HG03103 (cell line): ENCODE measurements around the gene MTSS2.

Source experiments
- ATAC-seq: cut with Tn5 transposase; IDR thresholded peaks from one replicate; pipeline ENCODE4 v1.9.1; 2021; ENCODE audit warnings: low read depth; ENCODE audit not compliant: unreplicated experiment

MTSS2 gene

DNA sequence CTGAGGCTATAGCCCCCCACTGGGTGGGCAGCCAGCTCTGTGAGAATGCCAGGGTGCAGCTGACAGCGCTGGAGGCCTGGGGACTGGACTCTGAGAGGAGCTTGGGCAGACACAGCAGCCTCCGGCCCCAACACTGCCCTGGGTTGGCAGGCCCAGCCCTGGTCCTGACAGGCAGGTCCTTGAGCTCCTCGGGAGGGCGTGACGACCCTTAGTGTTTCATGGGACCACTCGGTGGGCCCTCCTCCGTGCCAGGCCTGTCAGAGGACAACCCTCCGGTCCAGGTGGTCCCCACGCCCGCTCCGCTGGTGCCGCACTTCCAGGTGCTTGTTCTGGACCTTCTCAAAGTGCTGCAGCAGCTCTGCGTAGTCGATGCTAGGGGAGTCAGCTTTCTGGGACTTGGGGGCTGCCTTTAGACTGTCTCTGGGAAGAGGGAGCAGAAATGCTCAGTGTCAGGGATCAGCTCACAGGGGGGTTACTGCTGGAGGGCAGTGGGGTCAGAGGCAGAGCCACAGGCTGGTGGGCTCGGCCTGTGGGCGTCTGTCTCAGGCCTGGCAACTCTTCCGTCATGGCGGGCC is 1.9 kb upstream of the MTSS2 start:
- ATAC-seq: no peak

- ATAC-seq: no peak
These were observed 1.3 kb upstream of the MTSS2 start for GRCh38 chr16:70687102-70687511.

- no peak for ATAC-seq
These were observed 686 bp upstream of the MTSS2 start for GRCh38 chr16:70686376-70687101.

DNA sequence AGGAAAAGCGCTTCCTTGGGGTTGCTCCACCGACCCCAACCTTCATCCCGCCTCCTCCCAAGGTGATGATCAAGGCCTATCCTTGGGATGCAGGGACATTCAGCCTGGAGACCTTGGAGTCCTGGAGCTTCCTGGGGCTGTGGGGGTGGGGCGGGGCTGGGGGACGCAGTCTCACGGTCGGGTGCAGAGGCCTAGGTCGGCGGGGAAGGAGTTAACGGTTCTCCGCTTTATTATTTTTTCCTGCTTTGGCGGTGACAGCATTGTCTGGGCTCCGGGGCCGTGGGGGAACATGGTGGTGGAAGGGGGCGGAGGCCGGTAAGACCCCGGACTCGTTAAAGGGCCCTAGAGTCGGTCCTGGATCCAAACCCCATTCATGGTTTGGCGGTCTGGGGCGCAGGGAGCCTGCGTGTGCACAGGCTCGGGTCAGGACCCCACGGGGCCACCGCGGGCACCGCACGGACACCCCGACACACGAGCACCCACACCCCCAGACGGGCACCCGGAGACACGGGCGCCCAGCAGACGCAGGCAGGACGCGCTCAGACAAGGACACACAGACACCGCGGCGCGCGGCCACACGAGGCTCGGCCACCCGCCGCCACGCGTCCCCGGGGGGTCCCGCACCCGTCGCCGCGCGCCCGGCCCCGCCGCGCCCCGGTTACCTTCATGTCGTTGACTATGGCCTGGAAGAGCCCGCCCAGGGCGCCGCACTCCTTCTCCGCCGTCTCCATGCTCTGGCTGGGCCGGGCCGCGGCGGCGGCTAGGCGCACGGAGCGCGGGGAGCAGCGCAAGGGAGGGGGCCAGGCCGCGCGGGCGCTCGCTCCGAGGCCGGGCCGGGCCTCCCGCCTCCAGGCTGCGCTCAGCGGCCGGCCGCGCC is 554 bp downstream of the MTSS2 start:
- no peak for ATAC-seq

GRCh38 chr16:70684146-70685060 is 1.4 kb downstream of the MTSS2 start:
- ATAC-seq: no peak

DNA sequence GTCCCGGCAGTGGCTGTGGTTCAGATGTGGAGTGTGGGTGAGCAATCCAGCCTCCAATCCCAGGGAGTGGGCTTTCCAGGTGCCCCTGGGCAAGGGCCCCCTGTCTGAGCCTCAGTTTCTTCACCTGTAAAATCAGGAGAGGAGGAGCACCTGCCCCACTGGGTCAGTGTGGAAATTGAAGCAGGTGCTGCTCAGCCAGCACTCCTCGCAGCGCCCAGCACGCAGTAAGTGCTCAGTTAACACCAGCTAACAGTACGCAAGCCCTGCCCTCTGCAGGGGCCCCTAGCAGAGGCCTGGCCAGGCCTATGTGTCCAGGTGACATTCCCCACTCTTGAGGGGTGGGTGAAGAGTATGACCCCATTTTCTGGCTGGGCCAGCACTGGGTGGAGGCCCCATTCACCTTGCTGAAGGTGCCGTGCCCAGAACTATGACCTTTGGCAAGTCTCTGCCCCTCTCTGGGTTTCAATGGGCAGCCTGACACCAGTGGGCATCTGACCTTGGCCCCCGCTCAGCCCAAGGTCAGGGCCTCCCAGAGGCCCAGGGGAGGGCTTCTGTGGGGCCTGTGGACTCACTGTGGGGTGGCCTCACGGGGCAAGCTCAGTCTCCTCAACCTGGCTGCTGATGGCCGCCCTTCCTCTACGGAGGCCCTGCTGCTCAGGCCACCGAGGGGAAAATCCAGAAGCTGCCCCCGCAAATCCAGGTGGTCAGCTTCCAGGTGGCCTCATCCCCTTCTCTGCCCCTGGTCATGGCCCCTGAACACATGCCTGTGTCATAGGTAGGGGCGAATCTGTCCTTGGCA is 2.5 kb downstream of the MTSS2 start:
- no peak for ATAC-seq

DNA sequence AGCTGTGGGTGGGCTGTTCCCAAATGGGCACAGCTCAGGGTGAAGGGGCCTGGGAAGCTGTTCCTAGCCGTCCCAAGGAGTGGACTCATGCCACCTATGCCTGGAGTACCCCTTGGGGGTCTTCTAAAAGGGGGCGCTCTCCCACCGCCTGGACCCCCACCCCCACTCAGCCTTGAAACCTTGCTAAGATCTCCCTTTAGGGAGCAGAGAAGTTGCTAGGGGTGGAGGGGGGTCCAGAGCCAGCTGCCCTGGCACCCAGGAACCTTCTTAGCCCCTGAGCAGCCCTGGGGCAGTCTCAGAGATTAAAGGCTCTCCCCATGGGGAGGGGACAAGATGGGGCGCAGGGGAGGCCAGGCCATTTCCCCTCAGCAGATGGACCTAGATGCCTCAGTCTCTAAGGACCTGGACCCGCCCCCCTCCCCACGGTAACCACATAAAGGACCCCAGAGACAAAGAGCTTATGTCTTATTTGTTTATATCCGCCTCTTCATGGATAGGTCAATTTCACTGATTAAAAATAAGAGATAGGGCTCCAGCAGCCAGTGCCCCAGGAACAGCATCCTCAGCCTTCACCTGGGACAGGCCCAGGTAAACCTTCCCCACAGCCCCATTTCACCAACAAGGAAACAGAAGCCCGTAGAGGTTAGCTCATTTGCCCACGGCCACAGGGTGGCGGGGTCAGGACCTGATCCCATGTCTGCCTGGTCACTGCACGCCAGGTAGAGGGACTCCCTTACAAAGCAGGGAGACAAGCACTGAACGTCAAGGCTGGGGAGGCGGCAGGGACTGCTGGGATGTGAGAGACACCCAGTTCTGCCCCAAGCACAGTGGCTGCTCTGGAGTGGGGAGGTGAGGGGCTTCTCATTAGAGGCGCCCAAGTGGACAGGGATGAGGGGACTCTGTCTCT is 3.4 kb downstream of the MTSS2 start:
- ATAC-seq: no peak

- ATAC-seq: no peak
These were observed 4.2 kb downstream of the MTSS2 start for GRCh38 chr16:70681382-70682238.

DNA sequence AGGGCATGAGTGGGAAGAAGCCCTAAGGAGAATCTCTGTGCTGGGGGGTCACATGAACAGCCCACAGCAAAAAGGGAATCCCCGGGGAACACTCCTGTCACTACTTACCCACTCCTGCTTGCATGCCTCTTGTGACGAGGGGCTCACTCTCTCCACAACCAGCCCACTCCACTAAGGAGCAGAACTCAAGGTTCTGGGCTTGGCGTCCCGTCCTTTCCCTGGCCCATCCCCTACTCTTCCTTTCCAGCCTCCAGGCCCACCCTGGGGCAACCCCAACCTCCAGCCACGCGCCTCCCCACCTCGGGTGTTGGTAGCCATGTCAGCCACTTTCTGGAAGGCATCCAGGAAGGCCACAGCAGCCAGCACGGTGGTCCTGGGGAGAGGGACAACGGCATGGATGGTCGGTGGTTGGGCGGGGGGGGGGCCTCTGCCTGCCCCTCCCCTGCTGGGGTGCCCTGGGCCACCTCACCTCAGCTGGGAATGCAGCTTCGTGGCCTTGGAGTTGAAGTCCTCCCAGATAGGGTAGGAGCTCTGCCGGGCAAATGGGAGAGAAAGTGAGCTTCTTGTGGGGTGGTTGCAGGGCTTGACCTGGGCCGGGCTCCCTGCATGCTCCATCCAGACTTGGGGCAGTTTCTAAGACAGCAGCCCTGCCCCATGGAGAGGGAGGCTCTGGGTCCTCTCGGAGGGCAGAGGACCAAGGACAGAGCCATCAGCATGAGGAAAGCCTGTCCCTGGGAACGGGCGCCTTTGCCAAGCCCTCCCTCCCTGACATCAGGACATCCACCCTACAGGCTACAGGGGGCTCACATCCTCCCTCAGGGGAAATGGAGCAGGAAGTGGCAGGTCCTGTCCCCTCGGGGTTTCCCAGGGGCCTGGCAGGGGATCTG is 5.1 kb downstream of the MTSS2 start:
- no peak for ATAC-seq

GRCh38 chr16:70679671-70680494 is 6.0 kb downstream of the MTSS2 start:
- ATAC-seq: no peak

DNA sequence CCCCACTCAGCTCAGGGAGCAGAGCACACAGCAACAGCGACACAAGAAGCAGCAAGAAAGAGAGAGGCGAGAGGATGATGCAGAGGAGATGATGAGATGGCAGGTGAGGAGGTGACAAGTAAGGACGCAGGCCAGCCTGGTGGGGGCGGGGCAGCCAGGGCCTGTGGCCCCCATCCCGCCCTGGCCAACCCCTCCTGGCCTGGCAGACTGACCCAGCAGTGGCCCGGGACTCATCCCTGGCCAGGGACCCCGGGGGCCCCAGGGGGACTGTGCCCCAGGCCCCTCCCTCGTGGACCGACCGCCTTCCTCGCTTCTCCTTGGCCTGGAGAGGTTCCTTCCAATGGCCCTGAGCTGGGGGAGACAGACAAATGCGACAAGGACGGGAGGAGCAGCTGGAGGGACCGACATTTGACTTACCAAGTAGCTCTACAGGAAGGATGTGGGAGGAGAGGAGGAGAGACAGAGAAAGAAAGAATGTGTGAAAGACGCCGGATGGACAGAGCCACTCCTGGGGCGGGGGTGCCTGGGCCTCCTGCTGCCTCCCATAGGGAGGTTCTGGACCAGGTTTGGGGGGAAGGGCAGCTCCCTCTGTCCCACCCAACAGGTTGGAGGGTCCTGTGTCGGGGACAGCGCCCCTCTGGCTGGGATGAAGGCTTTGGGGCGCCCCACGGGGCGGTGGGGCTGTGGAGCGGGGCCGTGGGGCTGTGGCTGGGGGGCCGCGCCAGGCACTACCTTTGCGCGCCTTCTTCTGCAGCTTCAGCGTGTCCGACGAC is 6.8 kb downstream of the MTSS2 start:
- no peak for ATAC-seq

- ATAC-seq: no peak
These were observed 7.5 kb downstream of the MTSS2 start for GRCh38 chr16:70678121-70678897.

GRCh38 chr16:70677499-70678120 is 8.2 kb downstream of the MTSS2 start:
- ATAC-seq: no peak
